BE2C (cell line): ENCODE data around the gene SCGB1C2.

Experiments used
- DNase-seq: peaks from one replicate; pipeline ENCODE4 v3.0.0-alpha.2; 2020
- H3K27me3 ChIP-seq: fragments of 250-450 bp; sonication (Bioruptor Pico); 2 replicates; pipeline ENCODE4 v1.5.1; 2020; ENCODE audit warnings: mild to moderate bottlenecking
- H3K36me3 ChIP-seq: fragments of 250-450 bp; sonication (Bioruptor Pico); 2 replicates; pipeline ENCODE4 v1.5.1; 2020; ENCODE audit warnings: mild to moderate bottlenecking
- H3K4me1 ChIP-seq: fragments of 250-450 bp; sonication (Bioruptor Pico); 2 replicates; pipeline ENCODE4 v1.5.1; 2020
- H3K4me3 ChIP-seq: 2 replicates; pipeline ENCODE4 v1.5.1; 2011; ENCODE audit warnings: low read depth, low read length
- H3K9me3 ChIP-seq: fragments of 250-450 bp; sonication (Bioruptor Pico); 2 replicates; pipeline ENCODE4 v1.5.1; 2020
- TF ChIP-seq, protein P1 (sequence below): IDR thresholded peaks from 2 replicates; pipeline ENCODE4 v1.5.1; 2012; ENCODE audit warnings: mild to moderate bottlenecking, low read depth, low read length

Gene SCGB1C2

DNA sequence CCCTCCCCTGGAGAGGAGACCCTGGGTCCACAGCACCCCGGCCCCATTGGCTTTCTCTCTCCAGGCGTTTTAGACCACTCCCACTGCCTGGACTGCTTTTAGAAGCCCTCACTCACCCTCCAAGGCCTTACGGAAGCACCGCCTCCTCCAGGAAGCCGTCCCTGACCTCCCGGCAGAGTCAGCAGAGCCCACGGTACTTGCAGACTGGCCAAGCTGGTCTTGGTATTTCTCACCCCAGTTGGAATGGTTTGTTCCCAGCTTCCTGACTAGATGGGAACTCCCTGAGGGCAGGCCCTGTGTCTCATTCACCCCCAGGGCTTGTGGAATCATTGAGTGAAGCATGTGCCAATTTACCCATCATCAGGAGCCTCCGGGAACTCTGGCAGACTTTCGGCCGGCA, 9.2 kb downstream of the SCGB1C2 start:
- Histone ChIP-seq H3K27me3 (no peaks in the 10 kb centered on the region), H3K4me1 (no peaks in the 10 kb centered on the region), H3K36me3 (no peaks in the 10 kb centered on the region), H3K4me3 (no peak overlapping the region), H3K9me3 (no peaks in the 10 kb centered on the region)
- TF ChIP-seq, protein P1, sequence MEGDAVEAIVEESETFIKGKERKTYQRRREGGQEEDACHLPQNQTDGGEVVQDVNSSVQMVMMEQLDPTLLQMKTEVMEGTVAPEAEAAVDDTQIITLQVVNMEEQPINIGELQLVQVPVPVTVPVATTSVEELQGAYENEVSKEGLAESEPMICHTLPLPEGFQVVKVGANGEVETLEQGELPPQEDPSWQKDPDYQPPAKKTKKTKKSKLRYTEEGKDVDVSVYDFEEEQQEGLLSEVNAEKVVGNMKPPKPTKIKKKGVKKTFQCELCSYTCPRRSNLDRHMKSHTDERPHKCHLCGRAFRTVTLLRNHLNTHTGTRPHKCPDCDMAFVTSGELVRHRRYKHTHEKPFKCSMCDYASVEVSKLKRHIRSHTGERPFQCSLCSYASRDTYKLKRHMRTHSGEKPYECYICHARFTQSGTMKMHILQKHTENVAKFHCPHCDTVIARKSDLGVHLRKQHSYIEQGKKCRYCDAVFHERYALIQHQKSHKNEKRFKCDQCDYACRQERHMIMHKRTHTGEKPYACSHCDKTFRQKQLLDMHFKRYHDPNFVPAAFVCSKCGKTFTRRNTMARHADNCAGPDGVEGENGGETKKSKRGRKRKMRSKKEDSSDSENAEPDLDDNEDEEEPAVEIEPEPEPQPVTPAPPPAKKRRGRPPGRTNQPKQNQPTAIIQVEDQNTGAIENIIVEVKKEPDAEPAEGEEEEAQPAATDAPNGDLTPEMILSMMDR, result no peak
- no peak for DNase-seq

DNA sequence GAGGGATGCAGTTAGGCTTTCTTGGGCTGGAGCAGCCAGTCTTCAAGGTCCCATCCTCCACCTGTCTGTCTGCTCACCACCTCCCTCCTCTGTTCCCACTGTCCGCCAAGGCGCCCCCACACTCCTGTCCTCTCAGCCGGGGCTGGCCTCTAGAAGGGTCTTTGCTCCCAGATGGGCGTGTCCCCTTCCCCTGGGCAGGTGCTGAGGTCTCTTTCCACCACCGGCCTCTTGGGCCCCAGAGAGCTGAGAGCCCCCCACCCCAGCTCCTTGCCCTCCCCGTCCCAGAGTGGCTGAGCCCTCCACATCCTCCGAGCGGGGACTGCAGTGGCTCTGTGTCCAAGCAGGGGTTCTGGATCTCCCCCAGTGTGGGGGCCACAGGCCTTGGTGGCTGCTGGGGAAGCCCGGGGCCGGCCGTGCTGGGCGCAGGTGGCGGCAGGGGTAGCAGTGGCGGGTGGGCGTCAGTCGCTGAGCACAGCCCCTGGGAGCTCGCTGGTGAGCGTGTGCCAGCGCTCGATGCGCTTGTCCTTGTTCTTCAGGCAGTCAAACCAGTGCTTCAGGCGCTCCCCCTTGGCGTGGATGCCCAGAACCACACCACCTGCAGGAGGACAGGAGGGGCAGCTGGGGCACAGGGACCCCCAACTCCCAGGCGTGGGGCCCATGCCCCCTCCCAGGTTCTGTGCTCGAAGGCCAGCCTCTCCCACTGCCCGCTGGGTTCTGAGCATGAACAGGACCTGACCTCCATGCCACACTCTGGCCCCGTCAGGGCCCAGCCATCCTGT, 9.8 kb downstream of the SCGB1C2 start:
- H3K4me1 ChIP-seq, result no peaks in the 10 kb centered on the region
- TF ChIP-seq, protein P1, result no peak
- no peak for DNase-seq

DNA sequence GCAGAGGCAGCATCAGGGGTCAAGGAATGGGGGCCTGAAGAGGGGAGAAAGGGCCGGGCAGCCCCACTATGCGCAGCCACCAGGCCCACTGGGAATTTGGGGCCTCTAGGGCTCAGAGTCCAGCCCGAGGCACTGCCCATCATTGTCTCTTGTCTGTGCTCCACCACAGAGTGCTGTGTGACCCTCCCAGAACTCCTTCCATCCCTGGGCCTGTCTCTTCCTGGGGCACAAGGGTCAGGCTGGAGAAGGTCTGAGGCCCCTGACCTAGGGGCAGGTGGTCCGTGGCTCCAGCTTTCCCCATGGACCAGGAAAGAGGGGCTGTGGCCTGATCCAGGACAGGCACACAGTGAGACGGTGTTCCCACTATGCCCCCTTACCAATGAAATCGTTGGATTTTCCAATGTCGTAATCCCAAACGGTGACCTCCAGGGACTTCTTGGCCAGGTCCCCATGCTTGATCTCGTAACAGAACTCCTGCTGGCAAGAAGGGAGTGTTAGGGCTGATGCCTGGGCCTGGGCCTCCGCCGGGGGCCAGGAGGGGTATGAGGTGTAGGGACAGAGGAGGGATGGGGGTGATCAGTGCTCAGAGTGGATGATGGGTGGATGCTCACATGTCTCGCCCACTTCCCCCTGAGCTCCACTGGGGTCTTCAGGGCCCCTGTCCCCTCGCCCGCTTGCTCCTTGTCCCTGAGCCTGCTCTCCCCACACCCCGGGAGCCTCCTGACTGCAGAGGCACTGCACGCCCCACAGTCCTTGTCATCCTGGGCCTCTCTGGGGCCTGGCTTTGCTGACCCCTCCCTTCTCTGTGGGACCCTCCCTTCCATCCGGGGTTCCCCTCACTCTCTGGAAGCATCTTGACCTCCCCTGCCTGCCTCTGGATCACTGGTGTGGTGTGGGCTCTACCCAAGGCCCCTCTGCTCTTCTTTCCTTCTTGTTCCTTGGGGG, 10.7 kb downstream of the SCGB1C2 start:
- H3K4me3 ChIP-seq, result no peak overlapping the region
- H3K27me3 ChIP-seq, result no peaks in the 10 kb centered on the region
- no peaks in the 10 kb centered on the region for H3K36me3 ChIP-seq
- TF ChIP-seq, protein P1, result no peak
- DNase-seq, result no peak
- H3K9me3 ChIP-seq, result no peaks in the 10 kb centered on the region
- no peaks in the 10 kb centered on the region for H3K4me1 ChIP-seq

More for the DNA sequence above, 9.8 kb downstream of the SCGB1C2 start:
- H3K9me3 ChIP-seq, result no peaks in the 10 kb centered on the region
- no peak overlapping the region for H3K4me3 ChIP-seq
- H3K27me3 ChIP-seq, result no peaks in the 10 kb centered on the region
- H3K36me3 ChIP-seq, result no peaks in the 10 kb centered on the region

DNA sequence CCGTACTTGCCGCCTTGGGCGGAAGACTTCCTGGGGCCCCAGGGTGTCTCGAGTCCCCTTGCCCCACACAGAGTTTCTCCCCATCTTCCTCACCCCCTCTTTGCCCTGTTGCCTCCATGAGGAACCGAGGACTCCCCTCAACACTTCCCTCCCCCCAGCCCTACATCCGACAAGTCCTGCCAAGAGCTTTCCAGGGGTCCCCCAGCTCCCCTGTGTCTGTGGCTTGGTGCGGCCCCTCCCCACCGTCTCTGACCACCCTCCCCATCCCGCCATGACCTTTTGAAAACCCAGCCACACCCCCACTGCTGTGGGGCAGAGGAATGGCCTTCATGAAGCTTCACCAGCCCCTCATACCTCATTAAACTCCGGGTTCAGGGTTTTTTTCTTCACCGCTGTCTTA, 11.4 kb downstream of the SCGB1C2 start:
- Histone ChIP-seq H3K4me3 (no peak overlapping the region), H3K9me3 (no peaks in the 10 kb centered on the region), H3K36me3 (no peaks in the 10 kb centered on the region), H3K27me3 (no peaks in the 10 kb centered on the region), H3K4me1 (no peaks in the 10 kb centered on the region)
- TF ChIP-seq, protein P1, result no peak
- DNase-seq, result no peak

DNA sequence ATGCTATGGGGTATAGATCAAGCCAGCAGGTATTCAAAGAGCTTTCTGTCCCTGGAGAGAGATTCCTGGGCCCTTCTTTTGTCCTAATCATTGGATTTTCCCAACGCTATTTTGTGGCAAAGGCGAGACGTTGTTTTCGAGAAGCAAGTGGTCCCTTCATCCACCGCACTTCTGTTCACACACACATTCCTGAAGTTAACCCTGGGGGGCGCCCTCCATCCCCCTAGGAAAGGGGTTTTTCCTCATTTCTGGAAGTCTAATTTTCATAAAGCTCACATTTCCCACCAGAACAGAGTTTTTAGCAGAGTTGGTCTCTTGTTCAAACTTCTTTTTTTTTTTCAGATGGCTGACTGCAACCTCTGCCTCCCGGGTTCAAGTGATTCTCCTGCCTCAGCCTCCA, 11.9 kb downstream of the SCGB1C2 start:
- Histone ChIP-seq H3K4me1 (no peaks in the 10 kb centered on the region), H3K27me3 (no peaks in the 10 kb centered on the region), H3K36me3 (no peaks in the 10 kb centered on the region), H3K9me3 (no peaks in the 10 kb centered on the region), H3K4me3 (no peak overlapping the region)
- TF ChIP-seq, protein P1, result no peak
- DNase-seq, result no peak
